ENCODE data around the gene CDYL. TPM values are rescaled to one million over a fixed set of nuclear protein-coding genes. Genes with fewer than 3 reads are reported as not detected.

CDYL gene
- total and polyA plus RNA-seq, 4 donors, result 3.3 to 25.4 (median 11.0) TPM

- Histone ChIP-seq H3K9ac (ENCODE audit: low read depth in 1 of 2, low read length in 2 of 2) (no peak overlapping the region), H3K9me3 (ENCODE audit: control insufficient read depth in 4 of 4, low read length in 3 of 4) (no peaks in the 10 kb centered on the region), H3K36me3 (ENCODE audit: control insufficient read depth in 4 of 4, insufficient read depth in 3 of 4, low read depth in 1 of 4, low read length in 3 of 4) (peaks cover 0 to 9% (median 5%) of the 10 kb centered on the region in 4 donors), H3K4me1 (ENCODE audit: control insufficient read depth in 4 of 4, insufficient read depth in 4 of 4, low read length in 3 of 4) (no peaks in the 10 kb centered on the region), H3K27me3 (ENCODE audit: control insufficient read depth in 4 of 4, insufficient read depth in 4 of 4, low read length in 3 of 4) (no peaks in the 10 kb centered on the region), H3K4me3 (ENCODE audit: low read depth in 1 of 3, low read length in 3 of 3) (no peak overlapping the region), H3K27ac (ENCODE audit: low read depth in 1 of 2, low read length in 2 of 2) (no peak overlapping the region)
- TF ChIP-seq REST (IDR thresholded peaks at IDR 0.05), result no peak
- DNase-seq (ENCODE audit: low spot score), result no peak
- WGBS, result 98% methylated on average over 6 of the region's 6 CpGs
Observed at GRCh38 chr6:4891141-4891540, 114.9 kb downstream of the CDYL start.

- no peak for TF ChIP-seq HNF4A (conservative IDR thresholded peaks at IDR 0.05)
- no peak for TF ChIP-seq ZBTB33 (IDR thresholded peaks at IDR 0.05)
- no peak for TF ChIP-seq RAD21 (IDR thresholded peaks at IDR 0.05)
- no peak for TF ChIP-seq RXRA (IDR thresholded peaks at IDR 0.05)
- no peak for TF ChIP-seq SP1 (IDR thresholded peaks at IDR 0.05)
- Histone ChIP-seq H3K27ac (ENCODE audit: low read depth in 1 of 2, low read length in 2 of 2) (no peak overlapping the region), H3K4me3 (ENCODE audit: low read depth in 1 of 3, low read length in 3 of 3) (no peak overlapping the region), H3K9ac (ENCODE audit: low read depth in 1 of 2, low read length in 2 of 2) (no peak overlapping the region), H3K4me1 (ENCODE audit: control insufficient read depth in 4 of 4, insufficient read depth in 4 of 4, low read length in 3 of 4) (no peaks in the 10 kb centered on the region), H3K9me3 (ENCODE audit: control insufficient read depth in 4 of 4, low read length in 3 of 4) (no peaks in the 10 kb centered on the region), H3K36me3 (ENCODE audit: control insufficient read depth in 4 of 4, insufficient read depth in 3 of 4, low read depth in 1 of 4, low read length in 3 of 4) (peaks cover 3 to 9% (median 6%) of the 10 kb centered on the region in 4 donors), H3K27me3 (ENCODE audit: control insufficient read depth in 4 of 4, insufficient read depth in 4 of 4, low read length in 3 of 4) (no peaks in the 10 kb centered on the region)
- no peak for DNase-seq (ENCODE audit: low spot score)
- 96% methylated on average over 20 of the region's 20 CpGs for WGBS
Observed at GRCh38 chr6:4892785-4893485, 116.7 kb downstream of the CDYL start.

GRCh38 chr6:4894049-4894448 is 117.8 kb downstream of the CDYL start:
- whole genome bisulfite sequencing, result 96% methylated on average over 9 of the region's 9 CpGs
- H3K36me3 ChIP-seq (ENCODE audit: control insufficient read depth in 4 of 4, insufficient read depth in 3 of 4, low read depth in 1 of 4, low read length in 3 of 4), result peaks cover 3 to 13% (median 6%) of the 10 kb centered on the region in 4 donors

More at GRCh38 chr6:4894049-4894448, 117.8 kb downstream of the CDYL start:
- Histone ChIP-seq H3K27ac (ENCODE audit: low read depth in 1 of 2, low read length in 2 of 2) (no peak overlapping the region), H3K27me3 (ENCODE audit: control insufficient read depth in 4 of 4, insufficient read depth in 4 of 4, low read length in 3 of 4) (no peaks in the 10 kb centered on the region), H3K9ac (ENCODE audit: low read depth in 1 of 2, low read length in 2 of 2) (no peak overlapping the region), H3K9me3 (ENCODE audit: control insufficient read depth in 4 of 4, low read length in 3 of 4) (no peaks in the 10 kb centered on the region), H3K4me3 (ENCODE audit: low read depth in 1 of 3, low read length in 3 of 3) (no peak overlapping the region), H3K4me1 (ENCODE audit: control insufficient read depth in 4 of 4, insufficient read depth in 4 of 4, low read length in 3 of 4) (no peaks in the 10 kb centered on the region)
- no peak for DNase-seq (ENCODE audit: low spot score)
- TF ChIP-seq MAX (IDR thresholded peaks at IDR 0.05) (no peak), HNF4G (IDR thresholded peaks at IDR 0.05) (no peak), TAF1 (conservative IDR thresholded peaks at IDR 0.05) (no peak), CTCF (IDR thresholded peaks at IDR 0.05; ENCODE audit: low read depth, low read length, missing input control) (no peak), REST (IDR thresholded peaks at IDR 0.05) (no peak), ZBTB33 (IDR thresholded peaks at IDR 0.05) (no peak)

Data from liver (tissue), 9 donors.